Measurements from ENCODE around the gene ATP9B. TPM values are rescaled to one million over a fixed set of nuclear protein-coding genes. Genes with fewer than 3 reads are reported as not detected.

The ATP9B gene
- total RNA-seq, 1 experiment from 2014 or later = 17.8 TPM

GRCh38 chr18:79348066-79348465, 278.9 kb downstream of the ATP9B start (continued):
- TF ChIP-seq YY1 (IDR thresholded peaks at IDR 0.05; ENCODE audit: extremely low read depth, insufficient replicate concordance, low read depth, low read length) (no peak), ATF3 (IDR thresholded peaks at IDR 0.05) (no peak), POLR2AphosphoS5 (IDR thresholded peaks at IDR 0.05; ENCODE audit: low read depth, low read length) (no peak), RAD21 (IDR thresholded peaks at IDR 0.05; ENCODE audit: low read depth) (no peak), ELF1 (IDR thresholded peaks at IDR 0.05; ENCODE audit: borderline replicate concordance, low read depth) (no peak)

GRCh38 chr18:79352432-79352831, 283.2 kb downstream of the ATP9B start:
- ATAC-seq (no peak), DNase-seq (ENCODE audit: low read depth, low spot score) (no peak)
- BruUV-seq (replicated peaks) = no TSS peak
- no peak for TF ChIP-seq CEBPB (IDR thresholded peaks at IDR 0.05; ENCODE audit: low read depth)
- TF ChIP-seq ZNF274 (IDR thresholded peaks at IDR 0.05; ENCODE audit: low read depth, low read length) = no peak
- TF ChIP-seq POLR2A (IDR thresholded peaks at IDR 0.05; ENCODE audit: borderline replicate concordance, extremely low read depth, insufficient read depth, insufficient read length) = no peak
- TF ChIP-seq EZH2 (IDR thresholded peaks at IDR 0.05) = no peak
- no peak for TF ChIP-seq EGR1 (IDR thresholded peaks at IDR 0.05; ENCODE audit: low read depth)
- no peak for TF ChIP-seq FOSL1 (IDR thresholded peaks at IDR 0.05; ENCODE audit: low read depth)
- no peak for TF ChIP-seq YY1 (IDR thresholded peaks at IDR 0.05; ENCODE audit: extremely low read depth, insufficient replicate concordance, low read depth, low read length)
- TF ChIP-seq SP1 (IDR thresholded peaks at IDR 0.05; ENCODE audit: low read depth) = no peak
- no peak for TF ChIP-seq MAX (IDR thresholded peaks at IDR 0.05)
- no peak for TF ChIP-seq POLR2AphosphoS5 (IDR thresholded peaks at IDR 0.05; ENCODE audit: low read depth, low read length)
- no peak for TF ChIP-seq ATF3 (IDR thresholded peaks at IDR 0.05)
- TF ChIP-seq TCF7L2 (IDR thresholded peaks at IDR 0.05; ENCODE audit: borderline replicate concordance, extremely low read depth, insufficient read depth, insufficient read length) = no peak
- TF ChIP-seq EZH2phosphoT487 (IDR thresholded peaks at IDR 0.05; ENCODE audit: borderline replicate concordance) = no peak
- no peak for TF ChIP-seq ELF1 (IDR thresholded peaks at IDR 0.05; ENCODE audit: borderline replicate concordance, low read depth)
- no peak for TF ChIP-seq REST (IDR thresholded peaks at IDR 0.05; ENCODE audit: low read depth)
- Histone ChIP-seq H3K4me2 (ENCODE audit: low read length) (no peak overlapping the region), H3K9me3 (ENCODE audit: control insufficient read depth in 1 of 2, insufficient read depth in 1 of 2, low read depth in 1 of 2, low read length in 2 of 2) (no peaks in the 10 kb centered on the region), H4K20me1 (ENCODE audit: insufficient read depth) (no peaks in the 10 kb centered on the region), H3K27ac (ENCODE audit: low read depth, low read length) (no peak overlapping the region), H3K36me3 (ENCODE audit: control insufficient read depth in 1 of 2, insufficient read depth in 2 of 2, low read length in 2 of 2) (no peaks in the 10 kb centered on the region), H3K9ac (ENCODE audit: low read length) (no peak overlapping the region), H3K4me3 (replicated peaks in 1 of 2; ENCODE audit: low read depth in 1 of 2, low read length in 2 of 2) (no peak overlapping the region), H3K9me2 (ENCODE audit: insufficient read depth) (no peaks in the 10 kb centered on the region), H2AFZ (ENCODE audit: low read depth, low read length, poor library complexity, severe bottlenecking) (no peak overlapping the region), H3K4me1 (ENCODE audit: control insufficient read depth in 1 of 2, insufficient read depth in 2 of 2, low read length in 2 of 2) (peaks cover 0 to 7% of the 10 kb centered on the region in 2 experiments; a peak in 1 of 4 replicates), H3K79me2 (ENCODE audit: insufficient read depth, low read length) (no peaks in the 10 kb centered on the region), H3K27me3 (ENCODE audit: insufficient read depth, low read length) (no peaks in the 10 kb centered on the region)
- intact Hi-C loops (cut with micrococcal nuclease) = no loop called here
- CTCF ChIA-PET = no interaction called here
- RAD21 ChIA-PET (ENCODE audit: low non-redundant PET in 1 of 2, low total read pairs in 2 of 2, uncharacterized antibody in 2 of 2, unreplicated experiment in 2 of 2) = no interaction called here
- POLR2A ChIA-PET = no interaction called here

All from HCT116 (cell line).